IMR-90 (cell line): ENCODE results near the gene EGLN3. TPM values are rescaled to one million over a fixed set of nuclear protein-coding genes. Genes with fewer than 3 reads are reported as not detected.

Experiments
- ATAC-seq: fragments of 200-7000 bp; cut with Tn5 transposase; 2 replicates; pipeline ENCODE4 v1.9.1; 2020; ENCODE audit warnings: low read depth, mild to moderate bottlenecking, moderate library complexity
- BruUV-seq: library from RNA; stranded (reverse); fragments of 400-500 nt; replicated peaks from 2 replicates; lab custom pipeline; 2021; lab: Mats Ljungman, UMichigan
- CTCF ChIA-PET: fragments of 300-600 bp; formaldehyde crosslinking; extraction: SDS; loops from one replicate; lab custom pipeline; 2021; ENCODE audit warnings: antibody characterized with exemption; lab: Yijun Ruan, JAX
- POLR2A ChIA-PET: fragments of 300-600 bp; sonication (Branson Sonifier 250); formaldehyde crosslinking; loops from one replicate; lab custom pipeline; 2022; ENCODE audit warnings: antibody characterized with exemption; ENCODE audit not compliant: unreplicated experiment; lab: Charles Lee
- DNase-seq: peaks from one replicate; pipeline ENCODE4 v3.0.0; 2013
- H2AFZ ChIP-seq: replicated peaks from 2 replicates; pipeline ENCODE3; 2013; ENCODE audit warnings: low read length, mild to moderate bottlenecking; ENCODE audit not compliant: poor library complexity
- H2AK5ac ChIP-seq: 2 replicates; pipeline ENCODE4 v1.6.1; 2013; ENCODE audit warnings: low read depth, low read length, inconsistent platforms
- H2AK9ac ChIP-seq: replicated peaks from 2 replicates; pipeline ENCODE3; 2013; ENCODE audit warnings: mild to moderate bottlenecking, low read depth, low read length, moderate library complexity; ENCODE audit not compliant: poor library complexity
- H2BK120ac ChIP-seq: 2 replicates; pipeline ENCODE4 v1.6.1; 2013; ENCODE audit warnings: low read depth, low read length, inconsistent platforms
- H2BK15ac ChIP-seq: 3 replicates; pipeline ENCODE4 v1.6.1; 2013; ENCODE audit warnings: low read depth, low read length, inconsistent platforms
- H2BK20ac ChIP-seq: 2 replicates; pipeline ENCODE4 v1.6.1; 2013; ENCODE audit warnings: low read depth, mild to moderate bottlenecking, inconsistent platforms, low read length, moderate library complexity
- H2BK5ac ChIP-seq: 2 replicates; pipeline ENCODE4 v1.6.1; 2013; ENCODE audit warnings: mild to moderate bottlenecking, low read depth, low read length, inconsistent platforms; ENCODE audit not compliant: poor library complexity, severe bottlenecking
- H3K14ac ChIP-seq: replicated peaks from 2 replicates; pipeline ENCODE4 v1.6.1; 2013; ENCODE audit warnings: low read depth, low read length, inconsistent platforms
- H3K18ac ChIP-seq: 2 replicates; pipeline ENCODE4 v1.6.1; 2013; ENCODE audit warnings: low read depth, low read length, control low read depth
- H3K23ac ChIP-seq: 2 replicates; pipeline ENCODE4 v1.6.1; 2013; ENCODE audit warnings: low read depth, low read length, inconsistent platforms
- H3K27ac ChIP-seq: 2 replicates; pipeline ENCODE4 v1.5.1; 2013; ENCODE audit warnings: mild to moderate bottlenecking, control low read depth, low read length; ENCODE audit not compliant: insufficient read depth
- H3K27me3 ChIP-seq: 2 replicates; pipeline ENCODE4 v1.6.1; 2013; ENCODE audit warnings: low read length; ENCODE audit not compliant: control insufficient read depth, insufficient read depth
- H3K36me3 ChIP-seq: 2 replicates; pipeline ENCODE4 v1.6.1; 2013; ENCODE audit warnings: low read length, mixed read lengths; ENCODE audit not compliant: control insufficient read depth, insufficient read depth
- H3K4ac ChIP-seq: 2 replicates; pipeline ENCODE4 v1.6.1; 2013; ENCODE audit warnings: low read depth, low read length, inconsistent platforms
- H3K4me1 ChIP-seq: 2 replicates; pipeline ENCODE4 v1.6.1; 2013; ENCODE audit warnings: low read length, mixed read lengths; ENCODE audit not compliant: control insufficient read depth, insufficient read depth
- H3K4me2 ChIP-seq: 2 replicates; pipeline ENCODE4 v1.6.1; 2013; ENCODE audit warnings: low read depth, mild to moderate bottlenecking, control low read depth, low read length, moderate library complexity
- H3K4me3 ChIP-seq: 2 replicates; pipeline ENCODE4 v1.5.1; 2013; ENCODE audit warnings: low read depth, mild to moderate bottlenecking, control low read depth, low read length, moderate library complexity; ENCODE audit not compliant: insufficient read depth
- H3K56ac ChIP-seq: 2 replicates; pipeline ENCODE4 v1.6.1; 2013; ENCODE audit warnings: low read length, inconsistent platforms; ENCODE audit not compliant: insufficient read depth; ENCODE audit errors: extremely low read depth
- H3K79me1 ChIP-seq, 2 experiments: 2 replicates each; pipeline ENCODE4 v1.6.1; 2013; ENCODE audit warnings: low read length in 2 of 2, inconsistent platforms in 1 of 2, low read depth in 1 of 2
- H3K9ac ChIP-seq: 2 replicates; pipeline ENCODE4 v1.6.1; 2013; ENCODE audit warnings: low read depth, low read length, control low read depth
- H3K9me1 ChIP-seq: 2 replicates; pipeline ENCODE4 v1.6.1; 2013; ENCODE audit warnings: low read length, inconsistent platforms; ENCODE audit not compliant: insufficient read depth
- H3K9me3 ChIP-seq: 2 replicates; pipeline ENCODE4 v1.6.1; 2013; ENCODE audit warnings: low read length; ENCODE audit not compliant: control insufficient read depth, insufficient read depth
- H4K20me1 ChIP-seq: 2 replicates; pipeline ENCODE4 v1.6.1; 2013; ENCODE audit warnings: low read length, inconsistent platforms; ENCODE audit not compliant: insufficient read depth
- H4K5ac ChIP-seq: 2 replicates; pipeline ENCODE4 v1.6.1; 2013; ENCODE audit warnings: mild to moderate bottlenecking, low read depth, low read length, control low read depth
- H4K8ac ChIP-seq, 2 experiments: 2 replicates each; pipeline ENCODE4 v1.6.1; 2013; ENCODE audit warnings: low read depth in 2 of 2, low read length in 2 of 2, control low read depth in 1 of 2, inconsistent platforms in 1 of 2
- H4K91ac ChIP-seq: 2 replicates; pipeline ENCODE4 v1.6.1; 2013; ENCODE audit warnings: low read depth, low read length, inconsistent platforms; ENCODE audit not compliant: insufficient read depth
- BHLHE40 ChIP-seq: fragments of 150-350 bp; IDR thresholded peaks from 2 replicates; pipeline ENCODE4 v1.6.1; 2016; ENCODE audit warnings: mild to moderate bottlenecking, low read depth, low read length
- SMC3 ChIP-seq: fragments of 150-350 bp; IDR thresholded peaks from 2 replicates; pipeline ENCODE4 v1.6.1; 2016; ENCODE audit warnings: low read depth, mild to moderate bottlenecking, antibody characterized with exemption, low read length, moderate library complexity
- WGBS, 2 experiments: methylation state at CpG; one replicate each; pipeline versions ENCODE4 v1.1.5 to v1.1.7; 2013; ENCODE audit warnings: missing lambda C conversion rate in 2 of 2; ENCODE audit not compliant: insufficient read length in 1 of 2; ENCODE audit errors: extremely low coverage in 2 of 2; 5-methylcytosine and 5-hydroxymethylcytosine counted together
- dilution Hi-C: fragments of 300-500 bp; cut with HindIII; formaldehyde crosslinking; loops from one replicate; pipeline ENCODE4 v1.14.3; 2018; ENCODE audit warnings: low sequenced_read_pairs; ENCODE audit not compliant: unreplicated experiment
- in situ Hi-C: fragments of 300-500 bp; cut with MboI; formaldehyde crosslinking; loops from 3 replicates; pipeline ENCODE4 v1.14.3; 2019; ENCODE audit warnings: low sequenced_read_pairs, inconsistent platforms, mixed read lengths
- intact Hi-C: fragments of 100-400 bp; cut with micrococcal nuclease; formaldehyde crosslinking; loops from 2 replicates; pipeline ENCODE4 v1.10.0; 2022
- polyA plus RNA-seq, 3 experiments: library from polyadenylated mRNA; depleted of rRNA; stranded (reverse); fragments of >200 nt; gene quantifications; 2 replicates each; pipeline ENCODE4 v1.2.3, GENCODE V29; 2012; ENCODE audit warnings: low replicate concordance in 1 of 3
- total RNA-seq: library from RNA; depleted of rRNA; stranded (reverse); fragments of >200 nt; gene quantifications from 2 replicates; pipeline ENCODE4 v1.2.3, GENCODE V29; 2012
- TF ChIP-seq, protein P1 (sequence below): fragments of 150-350 bp; IDR thresholded peaks from 2 replicates; pipeline ENCODE4 v1.6.1; 2017; ENCODE audit warnings: mild to moderate bottlenecking, antibody characterized with exemption, low read length, low read depth

EGLN3 gene
- total and polyA plus RNA-seq, 2 of the 4 experiments (the other 2 are of a cell fraction) = under 0.01 to 0.03 TPM

DNA sequence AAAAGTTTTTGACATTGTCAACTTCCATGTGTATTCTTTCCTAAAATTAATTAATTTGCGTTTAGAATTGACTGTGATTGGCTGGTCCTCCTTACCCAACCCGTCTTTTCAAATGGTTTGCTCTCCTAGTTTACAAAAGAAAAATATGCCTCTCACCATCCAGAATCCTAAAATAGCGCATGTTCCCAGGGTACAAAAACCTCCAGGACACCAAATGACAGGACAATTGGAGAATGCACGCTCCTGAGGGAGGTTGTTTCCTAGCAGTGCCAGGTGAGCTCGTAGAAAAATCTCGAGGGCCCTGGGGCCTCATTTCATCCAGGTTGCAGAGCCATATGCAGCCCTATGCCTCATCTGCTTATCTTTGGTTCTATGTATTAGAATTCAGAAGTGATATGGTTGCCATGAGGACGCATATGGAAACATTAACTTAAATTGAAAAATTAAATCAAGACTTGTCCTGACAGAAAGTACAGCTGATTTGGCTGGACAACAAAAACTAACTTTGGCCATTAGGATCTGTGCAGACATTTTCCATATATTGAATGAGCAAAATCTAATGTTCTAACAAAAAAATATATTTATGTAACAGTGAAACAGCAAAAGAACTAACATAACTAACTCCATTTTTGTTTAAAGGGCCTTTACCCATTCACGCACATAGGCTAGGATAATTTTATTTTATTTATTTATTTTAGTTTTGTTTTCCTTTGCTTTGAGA lies 28.2 kb upstream of the EGLN3 start:
- H3K36me3 ChIP-seq = no peaks in the 10 kb centered on the region
- no peak overlapping the region for H3K14ac ChIP-seq
- no peaks in the 10 kb centered on the region for H3K4me1 ChIP-seq
- dilution Hi-C loops (no loop called here), intact Hi-C loops (no loop called here), in situ Hi-C loops (no loop called here)
- ChIA-PET POLR2A (no interaction called here), CTCF (interaction anchor here (0.6 to 1.0 kb wide), 2 partner anchors 120 to 177 kb away, joined by 3 to 4 read pairs; no protein-coding TSS in a partner anchor)
- no peak overlapping the region for H4K5ac ChIP-seq
- no peak overlapping the region for H4K8ac ChIP-seq
- H3K27me3 ChIP-seq = no peaks in the 10 kb centered on the region; the same call in 1 of the 2 replicates
- H3K9me3 ChIP-seq = no peaks in the 10 kb centered on the region
- H3K27ac ChIP-seq = no peak overlapping the region
- no peak overlapping the region for H2BK5ac ChIP-seq
- TF ChIP-seq SMC3 (no peak), BHLHE40 (no peak)
- TF ChIP-seq, protein P1, sequence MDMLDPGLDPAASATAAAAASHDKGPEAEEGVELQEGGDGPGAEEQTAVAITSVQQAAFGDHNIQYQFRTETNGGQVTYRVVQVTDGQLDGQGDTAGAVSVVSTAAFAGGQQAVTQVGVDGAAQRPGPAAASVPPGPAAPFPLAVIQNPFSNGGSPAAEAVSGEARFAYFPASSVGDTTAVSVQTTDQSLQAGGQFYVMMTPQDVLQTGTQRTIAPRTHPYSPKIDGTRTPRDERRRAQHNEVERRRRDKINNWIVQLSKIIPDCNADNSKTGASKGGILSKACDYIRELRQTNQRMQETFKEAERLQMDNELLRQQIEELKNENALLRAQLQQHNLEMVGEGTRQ = no peak
- no peak overlapping the region for H3K18ac ChIP-seq
- no peaks in the 10 kb centered on the region for H3K79me1 ChIP-seq
- no peak overlapping the region for H2BK20ac ChIP-seq
- H3K56ac ChIP-seq = no peak overlapping the region
- no peak overlapping the region for H4K91ac ChIP-seq
- ATAC-seq (no peak), DNase-seq (no peak)
- no TSS peak for BruUV-seq
- H2BK15ac ChIP-seq = no peak overlapping the region
- H2AK9ac ChIP-seq = no peak overlapping the region
- H2AK5ac ChIP-seq = no peak overlapping the region
- no peaks in the 10 kb centered on the region for H4K20me1 ChIP-seq
- H3K23ac ChIP-seq = no peak overlapping the region
- H3K4me3 ChIP-seq = no peak overlapping the region
- H2AFZ ChIP-seq = no peak overlapping the region
- no peak overlapping the region for H3K4me2 ChIP-seq
- WGBS, 2 experiments = 60% methylated on average over 2 of the region's 8 CpGs; no CpG with 5 or more reads in 1 of the 2 experiments
- no peak overlapping the region for H3K9ac ChIP-seq
- H3K4ac ChIP-seq = no peak overlapping the region
- H2BK120ac ChIP-seq = no peak overlapping the region
- no peaks in the 10 kb centered on the region for H3K9me1 ChIP-seq
